Sigmoid colon (tissue), 3 donors: ENCODE data around the gene SNX21.

Experiments used
- POLR2A ChIP-seq, 2 donors: fragments of 450-650 bp; IDR thresholded peaks; one replicate each; pipeline ENCODE4 v1.6.1; 2016; ENCODE audit warnings: antibody characterized with exemption in 2 of 2, mild to moderate bottlenecking in 2 of 2, moderate library complexity in 2 of 2
- TF ChIP-seq, protein P1 (sequence below), 4 experiments: fragments of 450-650 bp in 3 of 4; fragments of 200-600 bp in 1 of 4; IDR thresholded peaks; one replicate each; pipeline ENCODE4 v1.5.1; 2016 to 2019; ENCODE audit warnings: antibody characterized with exemption in 4 of 4, mild to moderate bottlenecking in 3 of 4, moderate library complexity in 2 of 4

DNA sequence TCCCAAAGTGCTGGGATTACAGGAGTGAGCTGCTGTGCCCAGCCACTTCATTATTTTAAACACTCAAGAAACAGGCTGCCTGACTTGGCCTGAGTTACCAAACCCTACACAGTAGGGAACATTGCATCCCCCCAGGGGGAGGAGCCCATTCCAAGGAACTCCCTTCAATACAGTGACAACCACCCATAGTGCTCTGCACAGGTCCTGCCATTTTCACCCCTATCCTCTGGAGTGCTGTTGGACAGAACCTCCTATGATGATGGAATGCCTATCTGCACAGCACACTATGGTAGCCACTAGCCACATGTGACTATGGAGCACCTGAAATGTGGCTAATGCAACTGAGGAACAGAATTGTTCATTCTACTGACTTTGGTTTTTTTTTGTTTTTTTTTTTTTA is 11.9 kb downstream of the SNX21 start:
- TF ChIP-seq POLR2A (IDR thresholded peaks at IDR 0.05) = no peak
- TF ChIP-seq, protein P1, sequence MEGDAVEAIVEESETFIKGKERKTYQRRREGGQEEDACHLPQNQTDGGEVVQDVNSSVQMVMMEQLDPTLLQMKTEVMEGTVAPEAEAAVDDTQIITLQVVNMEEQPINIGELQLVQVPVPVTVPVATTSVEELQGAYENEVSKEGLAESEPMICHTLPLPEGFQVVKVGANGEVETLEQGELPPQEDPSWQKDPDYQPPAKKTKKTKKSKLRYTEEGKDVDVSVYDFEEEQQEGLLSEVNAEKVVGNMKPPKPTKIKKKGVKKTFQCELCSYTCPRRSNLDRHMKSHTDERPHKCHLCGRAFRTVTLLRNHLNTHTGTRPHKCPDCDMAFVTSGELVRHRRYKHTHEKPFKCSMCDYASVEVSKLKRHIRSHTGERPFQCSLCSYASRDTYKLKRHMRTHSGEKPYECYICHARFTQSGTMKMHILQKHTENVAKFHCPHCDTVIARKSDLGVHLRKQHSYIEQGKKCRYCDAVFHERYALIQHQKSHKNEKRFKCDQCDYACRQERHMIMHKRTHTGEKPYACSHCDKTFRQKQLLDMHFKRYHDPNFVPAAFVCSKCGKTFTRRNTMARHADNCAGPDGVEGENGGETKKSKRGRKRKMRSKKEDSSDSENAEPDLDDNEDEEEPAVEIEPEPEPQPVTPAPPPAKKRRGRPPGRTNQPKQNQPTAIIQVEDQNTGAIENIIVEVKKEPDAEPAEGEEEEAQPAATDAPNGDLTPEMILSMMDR (IDR thresholded peaks at IDR 0.05) = no peak
